Sigmoid colon (tissue), 7 donors: Measurements from ENCODE around the gene UBE2QL1. TPM values are rescaled to one million over a fixed set of nuclear protein-coding genes. Genes with fewer than 3 reads are reported as not detected.

Experiments used
- DNase-seq: peaks from one replicate; pipeline ENCODE4 v3.0.0-alpha.2; 2019
- H3K27ac ChIP-seq, 4 donors: fragments of 200-600 bp; sonication (generic); one replicate each; pipeline ENCODE4 v1.5.1; 2016 to 2019; ENCODE audit warnings: mild to moderate bottlenecking in 1 of 4
- H3K27me3 ChIP-seq, 3 donors: fragments of 200-600 bp; sonication (generic); one replicate each; pipeline ENCODE4 v1.5.1; 2019; ENCODE audit warnings: mild to moderate bottlenecking in 1 of 3
- H3K36me3 ChIP-seq, 4 donors: fragments of 200-600 bp; sonication (generic); one replicate each; pipeline ENCODE4 v1.5.1; 2016 to 2019
- H3K4me1 ChIP-seq, 4 donors: fragments of 200-600 bp; sonication (generic); one replicate each; pipeline ENCODE4 v1.5.1; 2017 to 2019
- H3K4me3 ChIP-seq, 4 donors: fragments of 200-600 bp; sonication (generic); one replicate each; pipeline ENCODE4 v1.5.1; 2017 to 2019; ENCODE audit warnings: mild to moderate bottlenecking in 2 of 4, moderate library complexity in 1 of 4
- H3K9me3 ChIP-seq, 4 donors: fragments of 200-600 bp in 3 of 4; sonication (generic) in 3 of 4; one replicate each; pipeline versions ENCODE4 v1.5.1 to v1.6.1; 2013 to 2019
- CTCF ChIP-seq, 4 experiments: fragments of 450-650 bp in 3 of 4; fragments of 200-600 bp in 1 of 4; IDR thresholded peaks; one replicate each; pipeline ENCODE4 v1.5.1; 2016 to 2019; ENCODE audit warnings: antibody characterized with exemption in 4 of 4, mild to moderate bottlenecking in 3 of 4, moderate library complexity in 2 of 4
- EP300 ChIP-seq, 4 donors: sonication (generic); formaldehyde crosslinking; IDR thresholded peaks; one replicate each; pipeline ENCODE4 v1.6.1; 2017; ENCODE audit warnings: antibody characterized with exemption in 4 of 4
- POLR2A ChIP-seq, 2 donors: fragments of 450-650 bp; IDR thresholded peaks; one replicate each; pipeline ENCODE4 v1.6.1; 2016; ENCODE audit warnings: antibody characterized with exemption in 2 of 2, mild to moderate bottlenecking in 2 of 2, moderate library complexity in 2 of 2
- POLR2AphosphoS5 ChIP-seq, 4 donors: sonication (generic); formaldehyde crosslinking; IDR thresholded peaks; one replicate each; pipeline ENCODE4 v1.6.1; 2017; ENCODE audit warnings: antibody characterized with exemption in 4 of 4
- WGBS, 2 donors: extraction: QIAGEN DNeasy Blood & Tissue Kit; methylation state at CpG; one replicate each; pipeline ENCODE4 v1.1.7; 2013; 5-methylcytosine and 5-hydroxymethylcytosine counted together
- intact Hi-C: fragments of 100-400 bp; cut with DNase I; formaldehyde crosslinking; loops from one replicate; pipeline ENCODE4 v1.15.1; 2023
- polyA plus RNA-seq, 3 donors: library from polyadenylated mRNA; stranded (reverse); fragments of 200-250 nt; gene quantifications; one replicate each; pipeline ENCODE4 v1.2.3, GENCODE V29; 2013
- total RNA-seq, 4 donors: library from RNA; depleted of rRNA; stranded (reverse); fragments of >200 nt; gene quantifications; one replicate each; pipeline ENCODE4 v1.1.0, GENCODE V29; 2016
- donor health status: healthy with polysubstance abuse.
- donor health status: Bipolar disorder and iron deficiency.
- donor health status: healthy.

UBE2QL1 gene
- total and polyA plus RNA-seq, 7 donors, result under 0.01 to 5.5 (median 3.6) TPM

- TF ChIP-seq CTCF (IDR thresholded peaks at IDR 0.05) (no peak), POLR2A (IDR thresholded peaks at IDR 0.05) (no peak), POLR2AphosphoS5 (IDR thresholded peaks at IDR 0.05) (no peak), EP300 (IDR thresholded peaks at IDR 0.05) (no peak)
- no peak overlapping the region for H3K4me3 ChIP-seq
- no peaks in the 10 kb centered on the region for H3K9me3 ChIP-seq
- no peaks in the 10 kb centered on the region for H3K27me3 ChIP-seq
- WGBS, 2 donors, result 75 to 87% methylated on average over 9 of the region's 9 CpGs
- intact Hi-C loops, result no loop called here
- DNase-seq, result no peak
- H3K36me3 ChIP-seq, result no peaks in the 10 kb centered on the region
- no peak overlapping the region for H3K27ac ChIP-seq
- H3K4me1 ChIP-seq, result peaks cover 0 to 13% (median 5%) of the 10 kb centered on the region in 4 donors
These were observed 16.5 kb upstream of the UBE2QL1 start for GRCh38 chr5:6432206-6432605.

GRCh38 chr5:6434731-6435130 is 13.9 kb upstream of the UBE2QL1 start:
- WGBS, 2 donors, result 76 to 79% methylated on average over 14 of the region's 14 CpGs

GRCh38 chr5:6435356-6435755 is 13.3 kb upstream of the UBE2QL1 start:
- no peak overlapping the region for H3K4me3 ChIP-seq
- H3K4me1 ChIP-seq, result peaks cover 0 to 7% (median 5%) of the 10 kb centered on the region in 4 donors
- 31 to 33% methylated on average over 8 of the region's 8 CpGs for WGBS, 2 donors
- peaks cover 0 to 3% (median 0%) of the 10 kb centered on the region in 4 donors for H3K9me3 ChIP-seq
- DNase-seq, result no peak
- no peaks in the 10 kb centered on the region for H3K27me3 ChIP-seq
- no peaks in the 10 kb centered on the region for H3K36me3 ChIP-seq
- intact Hi-C loops, result no loop called here
- no peak for TF ChIP-seq CTCF (IDR thresholded peaks at IDR 0.05)
- TF ChIP-seq POLR2AphosphoS5 (IDR thresholded peaks at IDR 0.05), result no peak
- no peak for TF ChIP-seq POLR2A (IDR thresholded peaks at IDR 0.05)
- TF ChIP-seq EP300 (IDR thresholded peaks at IDR 0.05), result no peak
- no peak overlapping the region for H3K27ac ChIP-seq

More at GRCh38 chr5:6434731-6435130, 13.9 kb upstream of the UBE2QL1 start:
- no peaks in the 10 kb centered on the region for H3K36me3 ChIP-seq
- H3K9me3 ChIP-seq, result peaks cover 0 to 3% (median 0%) of the 10 kb centered on the region in 4 donors
- TF ChIP-seq POLR2AphosphoS5 (IDR thresholded peaks at IDR 0.05), result no peak
- no peak for TF ChIP-seq EP300 (IDR thresholded peaks at IDR 0.05)
- no peak for TF ChIP-seq POLR2A (IDR thresholded peaks at IDR 0.05)
- H3K4me1 ChIP-seq, result peaks cover 0 to 13% (median 5%) of the 10 kb centered on the region in 4 donors
- H3K27me3 ChIP-seq, result no peaks in the 10 kb centered on the region
- no peak for DNase-seq
- intact Hi-C loops, result no loop called here
- H3K4me3 ChIP-seq, result no peak overlapping the region
- no peak overlapping the region for H3K27ac ChIP-seq

- Histone ChIP-seq H3K9me3 (peaks cover 0 to 3% (median 0%) of the 10 kb centered on the region in 4 donors), H3K4me1 (no peaks in the 10 kb centered on the region), H3K27me3 (no peaks in the 10 kb centered on the region), H3K36me3 (no peaks in the 10 kb centered on the region), H3K4me3 (no peak overlapping the region), H3K27ac (no peak overlapping the region)
- 83 to 87% methylated on average over 4 of the region's 4 CpGs for WGBS, 2 donors
- no peak for DNase-seq
- TF ChIP-seq POLR2AphosphoS5 (IDR thresholded peaks at IDR 0.05) (no peak), EP300 (IDR thresholded peaks at IDR 0.05) (no peak), CTCF (IDR thresholded peaks at IDR 0.05) (no peak), POLR2A (IDR thresholded peaks at IDR 0.05) (no peak)
- intact Hi-C loops, result no loop called here
These were observed 11.8 kb upstream of the UBE2QL1 start for GRCh38 chr5:6436715-6437331.

- intact Hi-C loops, result no loop called here
- no peaks in the 10 kb centered on the region for H3K4me1 ChIP-seq
- peaks cover 0 to 3% (median 0%) of the 10 kb centered on the region in 4 donors for H3K9me3 ChIP-seq
- no peaks in the 10 kb centered on the region for H3K27me3 ChIP-seq
- H3K27ac ChIP-seq, result no peak overlapping the region
- WGBS, 2 donors, result 82 to 83% methylated on average over 5 of the region's 5 CpGs
- no peak overlapping the region for H3K4me3 ChIP-seq
- no peaks in the 10 kb centered on the region for H3K36me3 ChIP-seq
- no peak for DNase-seq
- TF ChIP-seq CTCF (IDR thresholded peaks at IDR 0.05), result no peak
- no peak for TF ChIP-seq POLR2AphosphoS5 (IDR thresholded peaks at IDR 0.05)
- no peak for TF ChIP-seq POLR2A (IDR thresholded peaks at IDR 0.05)
- TF ChIP-seq EP300 (IDR thresholded peaks at IDR 0.05), result no peak
These were observed 8.8 kb upstream of the UBE2QL1 start for GRCh38 chr5:6439588-6440550.
